Stomach (tissue), 9 donors: ENCODE results near the gene WBP2. TPM values are rescaled to one million over a fixed set of nuclear protein-coding genes. Genes with fewer than 3 reads are reported as not detected.
A peak's percentile ranks its signal among the peaks of the same experiment; 100 is the strongest.
"Not testable (repeated sequence)": the region's sequence is repeated elsewhere in the genome, so short reads cannot be mapped to it uniquely, and the experiment has no call there.

Source experiments
- DNase-seq, 2 donors: peaks; one replicate each; pipeline versions ENCODE4 v3.0.0 to v3.0.0-alpha.2; 2013 to 2019
- H3K27ac ChIP-seq, 5 donors: fragments of 200-600 bp in 4 of 5; sonication (generic) in 4 of 5; one replicate each; pipeline ENCODE4 v1.5.1; 2013 to 2019; ENCODE audit warnings: mild to moderate bottlenecking in 1 of 5, moderate library complexity in 1 of 5
- H3K27me3 ChIP-seq, 3 donors: fragments of 200-600 bp; sonication (generic); one replicate each; pipeline ENCODE4 v1.5.1; 2017 to 2019; ENCODE audit warnings: mixed run types in 1 of 3
- H3K36me3 ChIP-seq, 4 donors: fragments of 200-600 bp; sonication (generic); 1 replicate in 3 of 4; 2 replicates in 1 of 4; pipeline ENCODE4 v1.5.1; 2016 to 2019
- H3K4me1 ChIP-seq, 4 donors: fragments of 200-600 bp; sonication (generic); one replicate each; pipeline ENCODE4 v1.5.1; 2016 to 2019
- H3K4me3 ChIP-seq, 4 donors: fragments of 200-600 bp; sonication (generic) in 3 of 4; one replicate each; pipeline ENCODE4 v1.5.1; 2016 to 2019; ENCODE audit warnings: mild to moderate bottlenecking in 1 of 4
- H3K9me3 ChIP-seq, 4 donors: fragments of 200-600 bp; sonication (generic); one replicate each; pipeline ENCODE4 v1.5.1; 2016 to 2019
- CTCF ChIP-seq, 7 experiments: fragments of 450-650 bp in 4 of 7; fragments of 200-600 bp in 3 of 7; sonication (generic) in 3 of 7; IDR thresholded peaks; one replicate each; pipeline ENCODE4 v1.5.1; 2016 to 2019; ENCODE audit warnings: antibody characterized with exemption in 7 of 7, control low read depth in 2 of 7, mild to moderate bottlenecking in 1 of 7
- EP300 ChIP-seq: sonication (generic); formaldehyde crosslinking; IDR thresholded peaks from one replicate; pipeline ENCODE4 v1.6.1; 2017; ENCODE audit warnings: antibody characterized with exemption
- POLR2A ChIP-seq, 4 donors: fragments of 450-650 bp; IDR thresholded peaks; one replicate each; pipeline ENCODE4 v1.6.1; 2016; ENCODE audit warnings: antibody characterized with exemption in 4 of 4, control low read depth in 2 of 4, mild to moderate bottlenecking in 1 of 4, moderate library complexity in 1 of 4
- POLR2AphosphoS5 ChIP-seq, 3 donors: sonication (generic); formaldehyde crosslinking; IDR thresholded peaks; one replicate each; pipeline ENCODE4 v1.6.1; 2016; ENCODE audit warnings: antibody characterized with exemption in 3 of 3
- WGBS, 5 donors: extraction: QIAGEN DNeasy Blood & Tissue Kit in 3 of 5; methylation state at CpG; one replicate each; pipeline versions ENCODE4 v1.1.5 to v1.1.7; 2013 to 2018; 5-methylcytosine and 5-hydroxymethylcytosine counted together
- intact Hi-C: fragments of 100-400 bp; cut with DNase I; formaldehyde crosslinking; loops from one replicate; pipeline ENCODE4 v1.15.1; 2023; ENCODE audit warnings: low total_unique reads
- polyA plus RNA-seq, 3 donors: library from polyadenylated mRNA; stranded (reverse); fragments of 200-250 nt; gene quantifications; one replicate each; pipeline ENCODE4 v1.2.3, GENCODE V29; 2013
- total RNA-seq, 5 donors: library from RNA; depleted of rRNA; stranded (reverse); fragments of >200 nt; gene quantifications; one replicate each; pipeline versions ENCODE4 v1.1.0 to v1.2.3, GENCODE V29; 2014 to 2016
- donor health status: healthy with polysubstance abuse.
- donor health status: Bipolar disorder and iron deficiency.
- donor health status: healthy.

The WBP2 gene
- total and polyA plus RNA-seq, 8 donors, result 28.6 to 122 (median 72.5) TPM

- Histone ChIP-seq H3K4me1 (peaks cover 11 to 41% (median 34%) of the 10 kb centered on the region in 4 donors), H3K27ac (peak overlapping the region in 4 of 5 donors; percentile 47 to 80 (median 74))
- H3K27me3 ChIP-seq, H3K36me3 ChIP-seq, intact Hi-C loops, H3K9me3 ChIP-seq, H3K4me3 ChIP-seq: not testable (repeated sequence)
- peak in 1 of 2 donors; percentile 4 for DNase-seq
- WGBS, 5 donors, result 72 to 84% (median 75%) methylated on average over 4 of the region's 4 CpGs
Observed at GRCh38 chr17:75864887-75865286, 9.8 kb upstream of the WBP2 start.

- Histone ChIP-seq H3K4me1 (peaks cover 6 to 38% (median 30%) of the 10 kb centered on the region in 4 donors), H3K27me3 (no peaks in the 10 kb centered on the region), H3K27ac (peak overlapping the region; percentile 19 to 80 (median 71)), H3K36me3 (no peaks in the 10 kb centered on the region), H3K9me3 (no peaks in the 10 kb centered on the region), H3K4me3 (no peak overlapping the region)
- intact Hi-C loops, result no loop called here
- peak; percentile 53 to 93 for DNase-seq
- TF ChIP-seq POLR2AphosphoS5 (IDR thresholded peaks at IDR 0.05) (peak; percentile 43 to 75 (median 73)), CTCF (IDR thresholded peaks at IDR 0.05) (no peak)
- 23 to 57% (median 47%) methylated on average over 8 of the region's 8 CpGs for WGBS, 5 donors
Observed at GRCh38 chr17:75864448-75864871, 9.3 kb upstream of the WBP2 start.

- Histone ChIP-seq H3K4me1 (peaks cover 5 to 47% (median 19%) of the 10 kb centered on the region in 4 donors), H3K27ac (peak overlapping the region in 4 of 5 donors; percentile 7 to 64 (median 38)), H3K4me3 (no peak overlapping the region), H3K9me3 (no peaks in the 10 kb centered on the region), H3K27me3 (no peaks in the 10 kb centered on the region), H3K36me3 (no peaks in the 10 kb centered on the region)
- 71 to 83% (median 79%) methylated on average over 9 of the region's 9 CpGs for WGBS, 5 donors
- DNase-seq, result no peak
- intact Hi-C loops, result no loop called here
- TF ChIP-seq POLR2AphosphoS5 (IDR thresholded peaks at IDR 0.05) (peak in 2 of 3 donors; percentile 36 to 45), EP300 (no peak)
Observed at GRCh38 chr17:75861927-75862317, 6.8 kb upstream of the WBP2 start.

GRCh38 chr17:75859358-75859757 is 4.2 kb upstream of the WBP2 start:
- intact Hi-C loops, H3K36me3 ChIP-seq, DNase-seq, H3K9me3 ChIP-seq, H3K4me3 ChIP-seq, H3K27me3 ChIP-seq: not testable (repeated sequence)
- 74 to 84% (median 80%) methylated on average over 10 of the region's 10 CpGs for WGBS, 5 donors
- Histone ChIP-seq H3K27ac (peak overlapping the region in 4 of 5 donors; percentile 35 to 78 (median 70)), H3K4me1 (peaks cover 17 to 48% (median 21%) of the 10 kb centered on the region in 4 donors)

GRCh38 chr17:75856062-75856756 is 1.1 kb upstream of the WBP2 start:
- 1 to 3% (median 2%) methylated on average over 11 to 24 of the region's 24 CpGs for WGBS, 5 donors
- DNase-seq, result peak in 1 of 2 donors; percentile 33

More at GRCh38 chr17:75856062-75856756, 1.1 kb upstream of the WBP2 start:
- H3K36me3 ChIP-seq, result peaks cover 3 to 17% (median 14%) of the 10 kb centered on the region in 4 donors
- H3K9me3 ChIP-seq, result no peaks in the 10 kb centered on the region
- no peaks in the 10 kb centered on the region for H3K27me3 ChIP-seq
- peak overlapping the region; percentile 67 to 90 (median 85) for H3K4me3 ChIP-seq
- TF ChIP-seq EP300 (no peak), CTCF (IDR thresholded peaks at IDR 0.05) (no peak), POLR2AphosphoS5 (IDR thresholded peaks at IDR 0.05) (no peak), POLR2A (IDR thresholded peaks at IDR 0.05) (no peak)
- H3K4me1 ChIP-seq, result peaks cover 33 to 68% (median 40%) of the 10 kb centered on the region in 4 donors
- peak overlapping the region; percentile 95 to 100 (median 99) for H3K27ac ChIP-seq
- intact Hi-C loops, result no loop called here
